Heart left ventricle (tissue), 13 donors: ENCODE measurements around the gene HERC3.

Experiments used
- CTCF ChIP-seq, 12 donors: fragments of 200-600 bp; sonication (generic) in 4 of 12; IDR thresholded peaks; one replicate each; pipeline versions ENCODE4 v1.5.0 to v1.8.0; 2018 to 2022; ENCODE audit warnings: antibody characterized with exemption in 12 of 12, mild to moderate bottlenecking in 5 of 12
- POLR2A ChIP-seq, 2 donors: fragments of 450-650 bp; IDR thresholded peaks; one replicate each; pipeline ENCODE4 v1.6.1; 2017; ENCODE audit warnings: antibody characterized with exemption in 2 of 2, mild to moderate bottlenecking in 2 of 2, moderate library complexity in 2 of 2
- donor health status: ischemic (EF 13 %, LVEDD 7.1; RV severe dilation, severe dysfunction).
- donor health status: DM: no; HTN: yes; CAD: no.
- donor health status: DM: no; HTN: no; CAD: no.
- donor health status: ischemic (EF 25% LVEDD 6.9; RV normal size, moderate dysfunction).
- donor health status: ischemic (EF 25% LVEDD 5.7; RV mildly dilated, moderate dysfunction).
- donor health status: ischemic (EF 35%, LVEDD 5.7; RV mildly dilated, moderate dysfunction).
- donor health status: nonischemic (EF 11% LVEDD 7.7; RV severe dilation, severe dysfunction).
- donor health status: DM: yes; HTN: yes; CAD: no.
- donor health status: PGD.
- donor health status: ischemic (EF 29% LVEDD 5.4; RV normal size, mild dysfunction).
- donor health status: nonischemic (EF 23%, LVEDD 6.1; RV moderate dilation, normal function).

GRCh38 chr4:88705805-88706492 is 113.7 kb downstream of the HERC3 start:
- TF ChIP-seq POLR2A (IDR thresholded peaks at IDR 0.05): no peak
- no peak for TF ChIP-seq CTCF (IDR thresholded peaks at IDR 0.05)
